ENCODE data around the gene GNG2. TPM values are rescaled to one million over a fixed set of nuclear protein-coding genes. Genes with fewer than 3 reads are reported as not detected.

GNG2 gene
- total RNA-seq, 1 experiment from 2014 or later, result 13.9 TPM

GRCh38 chr14:51939755-51940301 is 79.4 kb downstream of the GNG2 start:
- DNase-seq (ENCODE audit: low read depth), result peak; percentile 5

GRCh38 chr14:51942971-51943370 is 82.6 kb downstream of the GNG2 start:
- no peak for DNase-seq (ENCODE audit: low read depth)

DNA sequence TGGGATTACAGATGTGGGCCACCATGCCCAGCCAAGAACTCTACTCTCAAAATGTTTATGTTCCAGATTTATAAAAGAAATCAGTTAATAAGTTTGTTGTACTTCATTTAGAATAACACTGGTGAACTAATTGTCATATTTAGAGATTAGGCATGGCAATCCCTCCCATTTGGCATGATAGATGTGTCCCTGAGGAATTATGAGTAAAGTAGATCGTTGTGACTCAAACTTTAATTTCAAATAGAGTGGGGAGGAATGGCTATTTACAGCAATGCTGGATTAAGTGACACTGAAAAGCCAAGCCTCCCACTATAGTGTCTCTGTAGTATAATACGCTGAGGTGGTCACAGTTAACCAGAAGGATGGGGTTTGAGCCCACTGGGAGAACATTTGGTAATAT is 89.6 kb downstream of the GNG2 start:
- DNase-seq (ENCODE audit: low read depth), result no peak

GRCh38 chr14:51951656-51952055 is 91.2 kb downstream of the GNG2 start:
- DNase-seq (ENCODE audit: low read depth), result no peak

- DNase-seq (ENCODE audit: low read depth), result no peak
Measured at GRCh38 chr14:51954031-51954430, 93.6 kb downstream of the GNG2 start.

- DNase-seq (ENCODE audit: low read depth), result no peak
Measured at GRCh38 chr14:51954657-51955056, 94.2 kb downstream of the GNG2 start.

DNA sequence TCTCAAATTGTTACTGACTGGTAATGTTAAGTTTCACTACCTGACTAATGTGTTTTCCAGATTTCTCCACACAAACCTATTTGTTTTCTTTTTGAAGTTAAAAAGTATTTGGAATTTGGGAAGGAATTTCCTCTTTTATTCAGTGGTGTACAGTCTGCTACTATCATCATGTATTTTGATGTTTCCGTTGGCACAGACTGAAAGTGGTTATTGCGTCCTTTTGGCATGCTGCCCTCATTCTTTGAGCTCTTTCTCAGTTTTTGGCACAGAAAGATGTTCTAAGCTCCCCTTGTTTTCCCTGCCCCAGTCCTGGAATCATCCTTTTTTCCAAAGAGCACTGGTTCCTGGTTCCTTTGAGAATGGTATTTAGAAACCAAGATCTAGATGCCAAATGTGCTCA is 97.5 kb downstream of the GNG2 start:
- DNase-seq (ENCODE audit: low read depth), result peak; percentile 79

DNA sequence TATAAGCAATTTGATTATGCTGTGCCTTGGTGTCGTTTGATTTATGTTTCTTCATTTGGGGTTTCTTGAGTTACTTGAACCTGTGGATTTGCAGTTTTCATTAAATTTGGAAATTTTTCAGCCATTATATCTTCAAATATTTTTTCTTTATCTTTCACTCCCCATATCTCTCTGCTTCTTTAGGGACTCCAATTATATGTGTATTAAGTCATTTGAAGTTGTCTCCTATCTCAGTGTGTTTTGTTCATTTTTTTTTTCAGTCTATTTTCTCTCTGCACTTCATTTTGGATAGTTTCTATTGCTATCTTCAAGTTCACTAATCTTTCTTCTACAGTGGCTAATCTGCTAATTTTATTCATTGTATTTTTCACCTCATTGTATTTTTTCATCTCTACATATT is 99.5 kb downstream of the GNG2 start:
- DNase-seq (ENCODE audit: low read depth), result no peak

DNA sequence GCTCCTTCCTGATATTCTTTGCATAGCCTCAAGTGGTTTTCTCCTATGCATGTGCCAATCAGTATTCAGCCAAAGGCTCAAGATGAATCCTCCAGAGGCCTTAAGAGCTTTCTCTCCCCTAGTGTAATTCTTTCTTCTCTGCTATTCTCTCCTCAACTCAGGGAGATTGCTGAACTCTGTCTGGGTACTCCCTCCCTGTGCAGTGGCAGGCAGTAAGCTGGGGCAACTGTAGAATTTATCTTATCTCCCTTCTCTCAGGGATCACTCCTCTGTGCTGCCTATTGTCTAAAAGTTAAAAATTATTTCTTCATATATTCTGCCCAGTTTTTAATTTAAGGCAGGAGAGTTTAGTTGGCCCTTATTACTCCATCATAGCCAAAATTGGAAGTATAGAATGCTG is 100.5 kb downstream of the GNG2 start:
- DNase-seq (ENCODE audit: low read depth), result no peak

- peak; percentile 16 for DNase-seq (ENCODE audit: low read depth)
Measured at GRCh38 chr14:51962711-51963110, 102.3 kb downstream of the GNG2 start.

DNA sequence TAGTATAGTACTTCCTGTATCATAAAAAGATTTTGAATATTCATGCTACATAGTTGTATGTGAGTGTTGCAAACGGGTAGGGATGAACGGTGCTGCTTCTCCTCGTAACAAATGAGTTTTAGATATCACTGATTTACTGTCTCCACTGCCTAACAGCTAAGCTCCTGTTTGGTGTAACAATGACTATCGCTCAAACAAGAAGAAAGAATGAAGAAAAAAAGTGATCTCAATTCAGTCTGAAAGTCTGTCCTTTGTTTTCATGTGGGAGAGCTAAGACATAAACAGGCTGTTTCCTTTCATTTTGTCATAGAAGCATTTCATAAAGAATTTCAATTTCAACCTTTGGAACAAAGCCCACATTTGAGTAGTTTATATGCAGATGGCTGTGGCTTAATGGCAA is 102.9 kb downstream of the GNG2 start:
- no peak for DNase-seq (ENCODE audit: low read depth)

GRCh38 chr14:51967521-51967920 is 107.1 kb downstream of the GNG2 start:
- DNase-seq (ENCODE audit: low read depth), result no peak

GRCh38 chr14:51969852-51970540 is 109.6 kb downstream of the GNG2 start:
- no peak for DNase-seq (ENCODE audit: low read depth)

DNA sequence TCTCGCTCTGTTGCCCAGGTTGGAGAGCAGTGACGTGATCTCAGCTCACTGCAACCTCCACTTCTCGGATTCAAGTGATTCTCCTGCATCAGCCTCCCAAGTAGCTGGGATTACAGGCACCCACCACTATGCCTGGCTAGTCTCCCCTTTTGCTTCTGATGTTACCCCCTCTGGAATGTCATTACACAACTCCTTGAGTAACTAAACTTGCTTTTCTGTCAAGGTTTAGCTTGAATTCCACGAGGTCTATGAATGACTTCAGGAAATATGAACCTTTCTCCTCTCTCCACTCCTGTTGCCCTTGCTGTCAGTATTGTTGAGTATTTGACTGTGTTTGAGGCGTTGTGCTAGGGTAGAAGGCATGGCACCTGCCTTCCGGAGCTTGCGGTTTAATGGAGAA is 112.2 kb downstream of the GNG2 start:
- DNase-seq (ENCODE audit: low read depth), result no peak

GRCh38 chr14:51977075-51977474 is 116.7 kb downstream of the GNG2 start:
- no peak for DNase-seq (ENCODE audit: low read depth)

GRCh38 chr14:51978681-51979085 is 118.3 kb downstream of the GNG2 start:
- DNase-seq (ENCODE audit: low read depth), result no peak

GRCh38 chr14:51979088-51979709 is 118.8 kb downstream of the GNG2 start:
- peak; percentile 73 for DNase-seq (ENCODE audit: low read depth)

DNA sequence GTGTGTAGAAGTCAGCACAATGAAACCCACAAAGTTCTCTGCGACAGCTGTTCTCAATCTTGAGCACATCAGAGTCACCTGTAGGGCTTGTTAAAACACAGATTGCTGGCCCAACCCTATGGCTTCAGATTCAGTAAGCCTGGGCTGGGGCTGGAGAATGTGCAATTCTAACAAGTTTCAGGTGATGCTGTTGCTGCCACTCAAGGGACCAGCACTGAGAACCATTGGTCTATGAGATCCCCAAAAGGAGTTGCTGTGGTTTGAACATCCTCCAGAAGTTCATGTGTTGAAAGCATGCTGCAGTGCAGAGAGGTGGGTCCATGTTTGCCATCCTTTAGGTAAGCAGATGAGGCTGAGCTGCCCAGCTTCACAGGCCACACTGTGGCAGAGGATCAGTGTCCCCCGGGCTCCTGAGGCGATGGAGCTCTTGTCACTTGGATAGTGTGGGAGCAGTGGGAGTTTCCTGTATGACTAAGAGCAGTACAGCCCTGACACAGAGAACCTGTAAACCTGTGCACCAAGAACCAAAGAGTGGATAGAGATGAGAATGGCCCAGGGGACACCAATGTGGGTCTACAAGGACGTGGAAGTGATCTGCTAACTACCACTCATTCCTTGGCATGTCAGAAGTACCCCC is 120.9 kb downstream of the GNG2 start:
- no peak for DNase-seq (ENCODE audit: low read depth)

DNA sequence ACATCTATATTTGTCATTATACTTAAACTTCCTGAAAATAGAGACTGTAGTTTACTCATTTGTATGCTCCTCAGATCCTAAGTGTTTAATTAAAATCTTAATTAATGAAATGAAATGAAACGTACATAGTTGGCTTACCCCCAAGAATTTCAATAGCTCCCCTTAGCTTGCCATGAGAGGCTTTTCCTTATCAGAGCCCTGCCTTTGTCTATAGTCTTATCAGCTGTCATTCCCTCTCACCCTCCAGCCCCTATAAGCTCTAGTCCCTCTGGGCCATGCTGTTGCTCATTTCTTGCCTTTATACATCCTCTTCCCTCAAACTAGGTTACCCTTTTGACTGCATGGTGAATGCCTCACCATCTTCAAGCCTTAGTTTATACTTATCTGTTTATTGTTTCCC is 127.8 kb downstream of the GNG2 start:
- no peak for DNase-seq (ENCODE audit: low read depth)

DNA sequence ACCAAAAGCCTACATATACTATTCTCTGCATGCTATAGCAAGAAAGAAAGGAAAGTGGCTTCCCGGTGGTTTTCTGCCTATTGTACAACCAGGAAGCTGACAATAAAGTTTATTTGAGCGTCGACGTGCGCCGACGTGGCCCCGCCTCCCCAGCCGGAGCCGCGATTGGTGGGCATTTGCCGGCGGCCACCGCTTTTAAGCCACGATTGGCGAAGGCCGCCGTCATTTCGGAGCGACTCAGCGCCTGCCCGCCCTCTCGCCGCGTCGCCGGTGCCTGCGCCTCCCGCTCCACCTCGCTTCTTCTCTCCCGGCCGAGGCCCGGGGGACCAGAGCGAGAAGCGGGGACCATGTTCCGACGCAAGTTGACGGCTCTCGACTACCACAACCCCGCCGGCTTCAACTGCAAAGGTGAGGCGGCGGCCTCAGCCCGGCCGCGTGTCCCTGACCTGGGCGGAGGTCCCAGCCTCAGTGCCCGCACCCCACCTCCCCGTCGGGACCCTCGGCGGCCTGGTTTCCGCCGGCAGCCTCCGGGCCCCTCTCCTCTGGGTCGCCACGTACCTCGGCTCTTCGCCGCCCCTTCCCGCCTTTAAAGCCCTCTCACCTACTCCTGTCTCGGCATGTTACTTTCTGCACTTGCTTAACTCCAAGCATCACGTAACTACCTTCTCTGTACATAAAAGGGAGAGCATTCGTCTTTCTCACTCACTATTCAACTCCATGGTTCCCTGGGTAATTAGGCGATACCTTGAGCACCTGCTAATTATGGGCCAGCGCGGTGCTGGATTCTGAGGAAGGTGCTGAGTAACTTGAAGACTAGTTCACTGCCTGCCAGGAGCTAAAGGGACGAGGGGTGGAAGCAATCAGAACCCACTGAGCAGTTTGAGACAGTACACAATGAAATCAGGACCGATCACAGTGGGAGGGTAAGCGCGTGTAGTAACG is 129.2 kb downstream of the GNG2 start, which contains the start of gene RTRAF:
TSS of gene RTRAF (plus strand) at position 254 of the 942 bp plus-strand sequence. CDS start at position 348, 94 bp downstream.
- peak; percentile 89 for DNase-seq (ENCODE audit: low read depth)

DNA sequence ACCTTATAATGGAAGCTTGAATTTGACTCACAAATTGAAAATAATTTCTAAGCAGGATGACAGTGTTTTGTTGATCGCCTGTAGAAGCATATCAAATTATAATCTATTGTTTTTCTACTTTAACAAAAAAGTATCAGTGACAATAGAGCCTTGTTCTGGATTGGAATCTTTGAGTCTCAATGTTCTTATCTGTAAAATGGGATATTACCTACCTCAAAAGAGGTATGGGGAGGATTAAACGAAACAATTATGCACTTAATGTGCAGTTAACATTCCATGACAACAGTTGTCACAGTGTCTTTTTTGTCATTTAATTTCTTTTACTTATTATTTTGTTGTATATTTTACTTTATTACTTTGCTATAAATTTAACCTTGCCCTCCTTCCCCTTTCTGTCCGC is 130.1 kb downstream of the GNG2 start:
- no peak for DNase-seq (ENCODE audit: low read depth)

All from M059J (cell line).